B cell (primary cell): ENCODE measurements around the gene MPEG1. TPM values are rescaled to one million over a fixed set of nuclear protein-coding genes. Genes with fewer than 3 reads are reported as not detected.
A peak's percentile ranks its signal among the peaks of the same experiment; 100 is the strongest.

ENCODE experiments used
- ATAC-seq: fragments of 200-7000 bp; cut with Tn5 transposase; one replicate; pipeline ENCODE4 v1.10.0; 2021; ENCODE audit warnings: low read depth, mild to moderate bottlenecking, moderate number of reproducible peaks, moderate library complexity
- CTCF ChIA-PET: fragments of 350-600 bp; sonication (Branson Sonifier 250); formaldehyde crosslinking; loops from one replicate; lab custom pipeline; 2021; ENCODE audit warnings: antibody characterized with exemption, inconsistent platforms; lab: Charles Lee
- POLR2A ChIA-PET: fragments of 350-600 bp; sonication (Branson Sonifier 250); formaldehyde crosslinking; loops from one replicate; lab custom pipeline; 2021; ENCODE audit warnings: antibody characterized with exemption; lab: Charles Lee
- DNase-seq: peaks from one replicate; pipeline ENCODE4 v3.0.0; 2013
- H2AFZ ChIP-seq: 2 replicates; pipeline ENCODE4 v1.6.1; 2012; ENCODE audit warnings: mild to moderate bottlenecking, low read depth, low read length; ENCODE audit not compliant: insufficient read depth, poor library complexity, severe bottlenecking
- H3K27ac ChIP-seq, 2 donors: 1 replicate in 1 of 2; 2 replicates in 1 of 2; pipeline ENCODE4 v1.5.1; 2012 to 2013; ENCODE audit warnings: low read length in 2 of 2, mild to moderate bottlenecking in 2 of 2, moderate library complexity in 1 of 2
- H3K27me3 ChIP-seq, 4 experiments: fragments of 200-600 bp in 1 of 4; sonication (generic) in 1 of 4; replicated peaks in 1 of 4; 1 replicate in 2 of 4; 2 replicates in 2 of 4; pipeline versions ENCODE4 v1.6.1 to v1.7.0; 2013 to 2016; ENCODE audit warnings: low read length in 3 of 4, mild to moderate bottlenecking in 2 of 4, mixed read lengths in 1 of 4, moderate library complexity in 1 of 4; ENCODE audit not compliant: insufficient read depth in 4 of 4, control insufficient read depth in 3 of 4; ENCODE audit errors: control extremely low read depth in 1 of 4
- H3K36me3 ChIP-seq, 2 experiments: replicated peaks in 1 of 2; 1 replicate in 1 of 2; 2 replicates in 1 of 2; pipeline versions ENCODE4 v1.6.1 to v1.7.1; 2013; ENCODE audit warnings: low read length in 1 of 2; ENCODE audit not compliant: insufficient read depth in 2 of 2, control insufficient read depth in 1 of 2; ENCODE audit errors: control extremely low read depth in 1 of 2, extremely low read depth in 1 of 2
- H3K4me1 ChIP-seq, 2 donors: fragments of 200-600 bp in 1 of 2; sonication (generic) in 1 of 2; 1 replicate in 1 of 2; 2 replicates in 1 of 2; pipeline versions ENCODE4 v1.5.1 to v1.6.1; 2013 to 2017; ENCODE audit warnings: low read length in 2 of 2; ENCODE audit not compliant: control insufficient read depth in 2 of 2, insufficient read depth in 2 of 2
- H3K4me2 ChIP-seq: replicated peaks from 2 replicates; pipeline ENCODE3; 2012; ENCODE audit warnings: mild to moderate bottlenecking, low read depth, low read length; ENCODE audit not compliant: poor library complexity, severe bottlenecking
- H3K4me3 ChIP-seq, 5 experiments: fragments of 200-600 bp in 1 of 5; sonication (generic) in 1 of 5; 1 replicate in 3 of 5; 2 replicates in 2 of 5; pipeline versions ENCODE4 v1.5.1 to v1.7.0; 2011 to 2016; ENCODE audit warnings: low read length in 4 of 5, mild to moderate bottlenecking in 4 of 5, low read depth in 2 of 5, control low read depth in 1 of 5, moderate library complexity in 1 of 5; ENCODE audit not compliant: insufficient read depth in 1 of 5; ENCODE audit errors: control extremely low read depth in 1 of 5, extremely low read depth in 1 of 5
- H3K79me2 ChIP-seq: fragments of 200-600 bp; sonication (generic); one replicate; pipeline ENCODE4 v1.6.0; 2016; ENCODE audit warnings: low read length; ENCODE audit not compliant: control insufficient read depth, insufficient read depth
- H3K9ac ChIP-seq: fragments of 200-600 bp; sonication (generic); 2 replicates; pipeline ENCODE4 v1.6.1; 2017; ENCODE audit warnings: mild to moderate bottlenecking, low read length, moderate library complexity
- H3K9me3 ChIP-seq, 3 donors: one replicate each; pipeline versions ENCODE4 v1.6.1 to v1.7.1; 2013; ENCODE audit warnings: low read length in 2 of 3; ENCODE audit not compliant: control insufficient read depth in 2 of 3, insufficient read depth in 1 of 3; ENCODE audit errors: control extremely low read depth in 1 of 3
- H4K20me1 ChIP-seq: 2 replicates; pipeline ENCODE4 v1.6.0; 2012; ENCODE audit warnings: mild to moderate bottlenecking, low read length; ENCODE audit not compliant: insufficient read depth, control insufficient read depth, poor library complexity, severe bottlenecking
- H3K27ac Mint-ChIP-seq: one replicate; pipeline ENCODE4 v1.8.0; 2021; ENCODE audit warnings: mixed read lengths
- H3K27me3 Mint-ChIP-seq: one replicate; pipeline ENCODE4 v1.8.0; 2021; ENCODE audit warnings: mixed read lengths
- H3K4me1 Mint-ChIP-seq: one replicate; pipeline ENCODE4 v1.8.0; 2021; ENCODE audit warnings: mixed read lengths
- H3K4me3 Mint-ChIP-seq: one replicate; pipeline ENCODE4 v1.8.0; 2021; ENCODE audit warnings: mixed read lengths
- H3K9me3 Mint-ChIP-seq: one replicate; pipeline ENCODE4 v1.8.0; 2022; ENCODE audit warnings: mixed read lengths; ENCODE audit not compliant: insufficient read depth
- EZH2 ChIP-seq: IDR thresholded peaks from 2 replicates; pipeline ENCODE4 v1.6.1; 2012; ENCODE audit warnings: borderline replicate concordance, low read depth, mild to moderate bottlenecking, moderate library complexity, low read length; ENCODE audit not compliant: insufficient read depth, poor library complexity, severe bottlenecking
- WGBS: methylation state at CpG from one replicate; pipeline ENCODE4 v1.1.5; 2013; ENCODE audit warnings: missing lambda C conversion rate; ENCODE audit not compliant: insufficient coverage; 5-methylcytosine and 5-hydroxymethylcytosine counted together
- intact Hi-C: fragments of 100-400 bp; cut with micrococcal nuclease; formaldehyde crosslinking; loops from one replicate; pipeline ENCODE4 v1.10.0; 2022
- polyA plus RNA-seq: library from polyadenylated mRNA; depleted of rRNA; stranded (reverse); fragments of >200 nt; gene quantifications from 2 replicates; pipeline ENCODE4 v1.2.3, GENCODE V29; 2012
- total RNA-seq, 2 donors: library from RNA; stranded (reverse); fragments of 120-200 nt in 1 of 2; gene quantifications; 1 replicate in 1 of 2; 2 replicates in 1 of 2; pipeline versions ENCODE4 v1.2.3 to v1.2.4, GENCODE V29; 2013 to 2022
- TF ChIP-seq, protein P1 (sequence below): fragments of 200-600 bp; IDR thresholded peaks from one replicate; pipeline ENCODE4 v1.8.0; 2022; ENCODE audit warnings: antibody characterized with exemption, mild to moderate bottlenecking

Gene MPEG1
- total and polyA plus RNA-seq, 2 donors (not counting 1 experiment from before 2014, with no cell fraction given): 27.7 to 151 TPM

DNA sequence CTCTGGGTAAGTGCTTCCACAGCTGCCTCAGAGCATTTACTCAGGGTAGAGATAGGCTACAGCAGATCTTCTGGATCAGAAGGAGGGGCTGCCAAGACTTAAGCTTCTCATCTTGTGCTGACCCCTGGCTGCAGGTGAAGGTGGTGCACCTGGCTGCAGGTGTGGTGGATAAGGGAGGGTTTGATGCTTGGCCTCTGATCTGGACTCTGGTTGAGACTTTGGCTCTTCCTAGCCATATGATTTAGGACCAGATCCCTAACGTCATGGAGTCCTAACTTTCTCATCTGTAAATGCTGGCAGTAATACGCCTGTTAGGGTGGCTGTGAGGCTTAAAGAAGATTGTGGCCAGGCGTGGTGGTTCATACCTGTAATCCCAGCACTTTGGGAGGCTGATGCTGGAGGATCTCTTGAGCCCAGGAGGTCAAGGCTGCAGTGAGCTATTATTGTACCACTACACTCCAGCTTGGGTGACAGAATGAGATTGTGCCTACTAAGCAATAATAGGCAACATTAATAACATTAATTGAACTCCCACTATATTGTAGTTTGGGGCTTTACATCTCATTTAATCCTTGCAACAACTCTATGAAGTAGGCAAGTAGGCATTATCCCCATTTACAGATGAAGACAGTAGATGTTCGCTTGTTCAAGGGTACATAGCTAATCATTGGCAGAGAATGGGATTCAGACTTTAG lies 30.1 kb downstream of the MPEG1 start:
- DNase-seq (peak; percentile 64), ATAC-seq (peak; percentile 61)
- H2AFZ ChIP-seq: no peak overlapping the region
- intact Hi-C loops: loop anchor here (1.0 kb wide), 1 partner anchor 11 kb away; no protein-coding TSS in a partner anchor
- peaks cover 0 to 2% of the 10 kb centered on the region in 2 donors for H3K4me1 ChIP-seq
- H3K36me3 ChIP-seq: peaks cover 3 to 62% of the 10 kb centered on the region in 2 experiments
- Mint-ChIP-seq H3K4me3 (no peak overlapping the region), H3K27ac (no peak overlapping the region), H3K9me3 (peaks cover 8% of the 10 kb centered on the region), H3K4me1 (peaks cover 17% of the 10 kb centered on the region), H3K27me3 (no peaks in the 10 kb centered on the region)
- CTCF ChIA-PET: interaction anchor here (1.2 to 18.8 kb wide), 8 partner anchors 9 to 355 kb away, joined by 3 to 215 read pairs (median 4); partner anchors contain the start of gene DTX4
- no peaks in the 10 kb centered on the region for H3K27me3 ChIP-seq
- WGBS: no CpG with 5 or more reads among the region's 4 CpGs
- H3K27ac ChIP-seq: no peak overlapping the region
- H3K4me3 ChIP-seq: no peak overlapping the region
- H3K9me3 ChIP-seq: peaks cover 0 to 9% (median 7%) of the 10 kb centered on the region in 3 donors
- no peak overlapping the region for H3K4me2 ChIP-seq
- peaks cover 83% of the 10 kb centered on the region for H3K79me2 ChIP-seq
- peaks cover 76% of the 10 kb centered on the region for H4K20me1 ChIP-seq
- POLR2A ChIA-PET: interaction anchor here (1.0 kb wide), 1 partner anchor 10 kb away, joined by 4 read pairs; the partner anchor contains the start of gene DTX4
- TF ChIP-seq EZH2: no peak
- TF ChIP-seq, protein P1, sequence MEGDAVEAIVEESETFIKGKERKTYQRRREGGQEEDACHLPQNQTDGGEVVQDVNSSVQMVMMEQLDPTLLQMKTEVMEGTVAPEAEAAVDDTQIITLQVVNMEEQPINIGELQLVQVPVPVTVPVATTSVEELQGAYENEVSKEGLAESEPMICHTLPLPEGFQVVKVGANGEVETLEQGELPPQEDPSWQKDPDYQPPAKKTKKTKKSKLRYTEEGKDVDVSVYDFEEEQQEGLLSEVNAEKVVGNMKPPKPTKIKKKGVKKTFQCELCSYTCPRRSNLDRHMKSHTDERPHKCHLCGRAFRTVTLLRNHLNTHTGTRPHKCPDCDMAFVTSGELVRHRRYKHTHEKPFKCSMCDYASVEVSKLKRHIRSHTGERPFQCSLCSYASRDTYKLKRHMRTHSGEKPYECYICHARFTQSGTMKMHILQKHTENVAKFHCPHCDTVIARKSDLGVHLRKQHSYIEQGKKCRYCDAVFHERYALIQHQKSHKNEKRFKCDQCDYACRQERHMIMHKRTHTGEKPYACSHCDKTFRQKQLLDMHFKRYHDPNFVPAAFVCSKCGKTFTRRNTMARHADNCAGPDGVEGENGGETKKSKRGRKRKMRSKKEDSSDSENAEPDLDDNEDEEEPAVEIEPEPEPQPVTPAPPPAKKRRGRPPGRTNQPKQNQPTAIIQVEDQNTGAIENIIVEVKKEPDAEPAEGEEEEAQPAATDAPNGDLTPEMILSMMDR: peak; percentile 68
- H3K9ac ChIP-seq: no peak overlapping the region
